Nasal cavity respiratory epithelium epithelial cell of viscerocranial mucosa (primary cell): Measurements from ENCODE around the gene NME4. TPM values are rescaled to one million over a fixed set of nuclear protein-coding genes. Genes with fewer than 3 reads are reported as not detected.

ENCODE experiments used
- total RNA-seq: library from RNA; depleted of rRNA; stranded (reverse); fragments of >200 nt; gene quantifications from 2 replicates; pipeline ENCODE4 v1.2.3, GENCODE V29; 2014

The NME4 gene
- total RNA-seq, result 23.9 and 52.0 TPM in 2 replicates

DNA sequence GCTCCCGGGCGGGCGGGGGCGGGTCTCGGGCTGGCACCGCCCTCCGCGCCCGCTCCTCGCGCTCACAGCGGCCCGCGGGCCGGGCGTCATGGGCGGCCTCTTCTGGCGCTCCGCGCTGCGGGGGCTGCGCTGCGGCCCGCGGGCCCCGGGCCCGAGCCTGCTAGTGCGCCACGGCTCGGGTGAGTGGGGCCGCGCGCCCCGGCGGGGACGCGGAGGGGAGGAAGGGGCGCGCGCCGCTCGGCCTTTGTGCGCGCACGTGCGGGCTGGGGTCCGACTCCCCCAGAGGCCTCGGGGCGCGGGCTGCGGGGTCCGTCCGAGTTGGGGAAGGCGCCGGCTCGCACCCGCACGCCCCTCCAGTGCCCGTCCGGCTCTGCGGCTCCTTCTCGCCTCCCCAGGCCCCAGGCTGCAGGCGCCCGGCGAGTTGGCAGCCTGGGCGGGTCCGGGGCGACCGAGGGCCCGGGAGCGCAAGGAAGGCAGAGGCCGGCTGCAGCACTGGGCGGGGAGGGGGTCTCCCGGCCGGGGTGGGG is at the start of gene NME4:
Gene NME4, plus strand, starts transcription at position 65 of the 527 bp plus-strand sequence. Its CDS starts 24 bp downstream, at position 89.

GRCh38 chr16:352547-353403 is 44.2 kb upstream of the NME4 start, which contains the start of gene AXIN1:
Gene AXIN1, minus strand, starts transcription at chr16:352723. Its CDS starts 5,698 bp downstream, at chr16:347025.

GRCh38 chr16:370443-370842 is 26.6 kb upstream of the NME4 start, which contains the start of gene MRPL28:
Gene MRPL28, minus strand, starts transcription at chr16:370538. Its CDS starts 320 bp downstream, at chr16:370218.

GRCh38 chr16:381789-382717 is 14.9 kb upstream of the NME4 start, which contains the start of gene PGAP6:
Gene PGAP6, minus strand, starts transcription at chr16:381978. Its CDS starts 157 bp downstream, at chr16:381821.

DNA sequence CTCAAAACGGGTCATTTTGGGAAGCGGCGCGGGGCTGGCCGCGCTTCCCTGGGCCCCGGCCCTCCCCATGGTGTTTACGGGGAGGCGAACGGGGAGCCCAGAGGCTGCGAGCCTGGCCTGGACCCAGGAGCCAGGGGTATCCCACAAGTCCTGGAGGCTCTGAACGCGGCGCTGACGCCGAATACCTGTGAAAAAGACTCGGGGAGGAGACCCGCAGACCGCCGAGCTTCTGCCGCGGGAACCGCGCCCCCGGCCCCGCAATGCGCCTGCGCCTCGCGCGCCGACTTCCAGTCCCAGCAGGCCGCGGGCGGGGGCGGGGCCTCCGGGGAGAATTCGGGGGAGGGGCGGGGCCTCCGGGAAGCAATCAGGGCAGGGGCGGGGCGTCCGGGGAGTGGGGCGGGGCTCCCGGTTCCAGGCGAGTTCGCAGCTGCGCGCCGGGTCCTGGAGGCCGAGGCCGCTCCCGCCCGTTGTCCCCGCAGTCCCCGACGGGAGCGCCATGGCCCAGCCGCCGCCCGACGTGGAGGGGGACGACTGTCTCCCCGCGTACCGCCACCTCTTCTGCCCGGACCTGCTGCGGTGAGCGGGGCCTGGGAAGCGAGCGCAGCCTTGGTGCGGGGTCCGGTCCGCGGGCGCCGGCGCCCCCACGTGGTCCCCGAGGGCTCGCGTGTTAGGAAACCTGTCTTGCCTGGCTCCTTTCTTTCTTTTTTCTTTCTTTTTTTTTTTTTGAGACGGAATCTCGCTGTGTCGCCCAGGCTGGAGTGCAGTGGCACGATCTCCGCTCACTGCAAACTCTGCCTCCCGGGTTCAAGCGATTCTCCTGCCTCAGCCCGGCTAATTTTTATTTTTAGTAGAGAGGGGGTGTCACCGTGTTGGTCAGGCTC is 4.7 kb downstream of the NME4 start, which contains the start of gene DECR2:
Gene DECR2, plus strand, starts transcription at position 418 of the 881 bp plus-strand sequence. Its CDS starts 79 bp downstream, at position 497.

GRCh38 chr16:425082-425718 is 28.2 kb downstream of the NME4 start, which contains the start of gene RAB11FIP3:
Gene RAB11FIP3, plus strand, starts transcription at chr16:425649. Its CDS starts 358 bp downstream, at chr16:426007.

Other genes starting within 250 kb of the NME4 start
- not detected in 2 replicates for gene HBZ, start 244.6 kb upstream of the NME4 start, total RNA-seq
- gene HBM, start 231.2 kb upstream of the NME4 start, total RNA-seq, result not detected in 2 replicates
- not detected in 2 replicates for gene HBA2, start 224.3 kb upstream of the NME4 start, total RNA-seq
- not detected in 2 replicates for gene HBA1, start 220.5 kb upstream of the NME4 start, total RNA-seq
- gene HBQ1, start 216.7 kb upstream of the NME4 start, total RNA-seq, result not detected in 2 replicates
- 24.6 and 34.0 TPM in 2 replicates for gene LUC7L, start 167.8 kb upstream of the NME4 start, total RNA-seq
- 44.1 and 110 TPM in 2 replicates for gene FAM234A, start 162.4 kb upstream of the NME4 start, total RNA-seq
- gene RGS11, start 121.3 kb upstream of the NME4 start, total RNA-seq, result 0.14 TPM in 1 of 2 replicates, not detected in the other
- gene ARHGDIG, start 116.6 kb upstream of the NME4 start, total RNA-seq, result 0.34 TPM in 1 of 2 replicates, not detected in the other
- gene PDIA2, start 114.0 kb upstream of the NME4 start, total RNA-seq, result 0.34 TPM in 1 of 2 replicates, not detected in the other
- gene AXIN1, start 44.5 kb upstream of the NME4 start, total RNA-seq, result 33.8 and 66.4 TPM in 2 replicates
- gene MRPL28, start 26.7 kb upstream of the NME4 start, total RNA-seq, result 46.4 and 98.8 TPM in 2 replicates
- gene PGAP6, start 15.2 kb upstream of the NME4 start, total RNA-seq, result 34.9 and 56.9 TPM in 2 replicates
- gene DECR2, start 4.7 kb downstream of the NME4 start, total RNA-seq, result 4.8 and 8.5 TPM in 2 replicates
- gene RAB11FIP3, start 28.4 kb downstream of the NME4 start, total RNA-seq, result 6.5 and 24.7 TPM in 2 replicates
- gene CAPN15, start 130.5 kb downstream of the NME4 start, total RNA-seq, result 30.1 and 60.1 TPM in 2 replicates
- gene PRR35, start 163.2 kb downstream of the NME4 start, total RNA-seq, result under 0.01 TPM in 1 of 2 replicates, not detected in the other
- 0.14 and 0.68 TPM in 2 replicates for gene NHLRC4, start 169.8 kb downstream of the NME4 start, total RNA-seq
- gene PIGQ, start 172.8 kb downstream of the NME4 start, total RNA-seq, result 13.7 and 34.0 TPM in 2 replicates
- gene RAB40C, start 192.9 kb downstream of the NME4 start, total RNA-seq, result 14.4 and 18.3 TPM in 2 replicates
- gene WFIKKN1, start 233.8 kb downstream of the NME4 start, total RNA-seq, result under 0.01 and 0.71 TPM in 2 replicates
- 57.2 and 62.5 TPM in 2 replicates for gene METTL26, start 239.1 kb downstream of the NME4 start, total RNA-seq
- gene MCRIP2, start 244.6 kb downstream of the NME4 start, total RNA-seq, result 19.8 and 27.0 TPM in 2 replicates